ENCODE measurements around the gene FOXL3. TPM values are rescaled to one million over a fixed set of nuclear protein-coding genes. Genes with fewer than 3 reads are reported as not detected.

The FOXL3 gene
- total RNA-seq, 1 donor from 2014 or later = not detected

DNA sequence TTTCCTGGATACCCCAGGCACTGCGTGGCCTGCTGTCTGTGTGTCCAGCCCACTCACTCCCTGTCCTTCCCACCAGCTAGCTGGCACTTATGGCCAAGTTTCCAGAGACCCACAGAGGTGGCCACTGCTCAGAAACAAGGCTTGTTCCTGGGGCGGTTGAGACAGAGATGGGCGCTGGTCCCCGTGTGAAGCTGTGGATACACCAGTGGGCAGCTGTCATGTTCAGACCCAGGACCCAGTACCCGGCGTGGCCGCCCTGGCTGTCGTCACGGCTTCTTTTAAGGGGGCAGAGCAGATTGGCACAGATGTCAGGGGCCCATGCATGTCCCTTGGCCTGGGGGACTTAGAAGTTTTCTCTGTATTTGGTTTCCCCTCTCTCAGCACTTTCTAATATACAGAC is 36.3 kb downstream of the FOXL3 start:
- Mint-ChIP-seq H3K4me3 (ENCODE audit: unreplicated experiment) (no peak overlapping the region), H3K36me3 (ENCODE audit: low read depth) (no peaks in the 10 kb centered on the region), H3K9me3 (ENCODE audit: low read depth) (no peaks in the 10 kb centered on the region), H3K4me1 (ENCODE audit: low read depth) (peaks cover 5% of the 10 kb centered on the region), H3K27ac (ENCODE audit: unreplicated experiment) (no peak overlapping the region), H3K27me3 (ENCODE audit: low read depth) (peaks cover 19% of the 10 kb centered on the region)
- peak; percentile 59 for DNase-seq (ENCODE audit: low spot score)
- TF ChIP-seq CTCF (IDR thresholded peaks at IDR 0.05) = no peak

GRCh38 chr7:326809-327232 is 36.9 kb downstream of the FOXL3 start:
- H3K9me3 Mint-ChIP-seq (ENCODE audit: low read depth) = no peaks in the 10 kb centered on the region
- no peak overlapping the region for H3K4me3 Mint-ChIP-seq (ENCODE audit: unreplicated experiment)
- peaks cover 5% of the 10 kb centered on the region for H3K4me1 Mint-ChIP-seq (ENCODE audit: low read depth)
- DNase-seq (ENCODE audit: low spot score) = no peak
- no peak for TF ChIP-seq CTCF (IDR thresholded peaks at IDR 0.05)
- no peaks in the 10 kb centered on the region for H3K36me3 Mint-ChIP-seq (ENCODE audit: low read depth)
- no peak overlapping the region for H3K27ac Mint-ChIP-seq (ENCODE audit: unreplicated experiment)
- H3K27me3 Mint-ChIP-seq (ENCODE audit: low read depth) = peaks cover 19% of the 10 kb centered on the region

- Mint-ChIP-seq H3K36me3 (ENCODE audit: low read depth) (no peaks in the 10 kb centered on the region), H3K27me3 (ENCODE audit: low read depth) (peaks cover 19% of the 10 kb centered on the region), H3K4me1 (ENCODE audit: low read depth) (peaks cover 5% of the 10 kb centered on the region), H3K9me3 (ENCODE audit: low read depth) (no peaks in the 10 kb centered on the region), H3K4me3 (ENCODE audit: unreplicated experiment) (no peak overlapping the region), H3K27ac (ENCODE audit: unreplicated experiment) (no peak overlapping the region)
- peak; percentile 87 for DNase-seq (ENCODE audit: low spot score)
- TF ChIP-seq CTCF (IDR thresholded peaks at IDR 0.05) = no peak
Measured at GRCh38 chr7:327233-327931, 37.4 kb downstream of the FOXL3 start.

- H3K27ac Mint-ChIP-seq (ENCODE audit: unreplicated experiment) = no peak overlapping the region
- H3K36me3 Mint-ChIP-seq (ENCODE audit: low read depth) = no peaks in the 10 kb centered on the region
- peak; percentile 43 for DNase-seq (ENCODE audit: low spot score)
- no peaks in the 10 kb centered on the region for H3K9me3 Mint-ChIP-seq (ENCODE audit: low read depth)
- TF ChIP-seq CTCF (IDR thresholded peaks at IDR 0.05) = no peak
- H3K4me3 Mint-ChIP-seq (ENCODE audit: unreplicated experiment) = no peak overlapping the region
- peaks cover 6% of the 10 kb centered on the region for H3K4me1 Mint-ChIP-seq (ENCODE audit: low read depth)
- H3K27me3 Mint-ChIP-seq (ENCODE audit: low read depth) = peaks cover 19% of the 10 kb centered on the region
Measured at GRCh38 chr7:327991-328702, 38.2 kb downstream of the FOXL3 start.

DNA sequence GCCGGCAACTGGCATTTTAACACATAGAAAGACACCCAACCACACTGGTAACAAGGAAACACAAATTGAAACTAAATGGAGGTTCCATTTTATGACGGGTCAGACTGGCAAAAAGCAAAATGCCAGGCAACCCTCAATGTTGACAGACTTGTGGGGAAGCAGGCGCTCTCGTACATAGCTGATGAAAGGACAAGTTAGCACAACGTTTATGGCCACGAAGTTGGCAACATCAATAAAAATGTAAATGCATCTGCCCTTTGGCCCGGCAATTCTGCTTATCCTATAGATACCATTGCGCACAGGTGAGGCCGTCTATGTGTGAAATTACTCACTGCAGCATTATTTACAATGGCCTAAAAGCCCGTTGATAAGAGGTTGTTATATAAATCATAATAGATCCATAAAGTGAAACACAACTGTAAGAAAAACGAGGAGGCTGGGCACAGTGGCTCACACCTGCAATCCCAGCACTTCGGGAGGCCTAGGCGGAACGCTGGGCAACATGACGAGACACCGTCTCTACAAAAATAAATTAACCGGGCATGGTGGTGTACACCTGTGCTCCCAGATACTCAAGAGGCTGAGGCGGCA is 39.8 kb downstream of the FOXL3 start:
- Mint-ChIP-seq H3K4me3 (ENCODE audit: unreplicated experiment) (no peak overlapping the region), H3K4me1 (ENCODE audit: low read depth) (peaks cover 13% of the 10 kb centered on the region), H3K9me3 (ENCODE audit: low read depth) (no peaks in the 10 kb centered on the region), H3K27ac (ENCODE audit: unreplicated experiment) (no peak overlapping the region), H3K36me3 (ENCODE audit: low read depth) (no peaks in the 10 kb centered on the region), H3K27me3 (ENCODE audit: low read depth) (peaks cover 17% of the 10 kb centered on the region)
- no peak for TF ChIP-seq CTCF (IDR thresholded peaks at IDR 0.05)
- DNase-seq (ENCODE audit: low spot score) = peak; percentile 24

Data from chondrocyte (in vitro differentiated cells).